HG02885 (cell line): Measurements from ENCODE around the gene TYMS.

ENCODE experiments used
- ATAC-seq: cut with Tn5 transposase; IDR thresholded peaks from one replicate; pipeline ENCODE4 v1.9.1; 2021; ENCODE audit warnings: mild to moderate bottlenecking; ENCODE audit not compliant: unreplicated experiment, poor library complexity

The TYMS gene

DNA sequence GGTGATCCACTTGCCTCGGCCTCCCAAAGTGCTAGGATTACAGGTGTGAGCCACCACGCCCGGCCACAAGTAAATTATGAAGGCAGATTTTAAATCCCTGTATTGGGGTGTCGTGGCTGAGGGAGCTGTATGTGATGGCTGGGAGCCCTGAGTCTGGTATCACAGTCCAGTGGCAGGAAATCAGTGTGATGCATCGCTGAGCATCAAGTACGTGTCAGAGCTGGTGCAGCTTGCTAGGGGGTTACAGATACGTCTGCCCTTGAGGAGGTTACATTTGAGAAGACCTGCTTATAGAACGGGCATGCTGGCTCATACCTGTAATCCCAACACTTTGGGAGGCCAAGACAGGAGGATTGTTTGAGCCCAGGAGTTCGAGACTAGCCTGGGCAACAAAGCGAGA, 50.6 kb downstream of the TYMS start:
- ATAC-seq: no peak

- no peak for ATAC-seq
These were observed 52.3 kb downstream of the TYMS start for GRCh38 chr18:709771-710170.

DNA sequence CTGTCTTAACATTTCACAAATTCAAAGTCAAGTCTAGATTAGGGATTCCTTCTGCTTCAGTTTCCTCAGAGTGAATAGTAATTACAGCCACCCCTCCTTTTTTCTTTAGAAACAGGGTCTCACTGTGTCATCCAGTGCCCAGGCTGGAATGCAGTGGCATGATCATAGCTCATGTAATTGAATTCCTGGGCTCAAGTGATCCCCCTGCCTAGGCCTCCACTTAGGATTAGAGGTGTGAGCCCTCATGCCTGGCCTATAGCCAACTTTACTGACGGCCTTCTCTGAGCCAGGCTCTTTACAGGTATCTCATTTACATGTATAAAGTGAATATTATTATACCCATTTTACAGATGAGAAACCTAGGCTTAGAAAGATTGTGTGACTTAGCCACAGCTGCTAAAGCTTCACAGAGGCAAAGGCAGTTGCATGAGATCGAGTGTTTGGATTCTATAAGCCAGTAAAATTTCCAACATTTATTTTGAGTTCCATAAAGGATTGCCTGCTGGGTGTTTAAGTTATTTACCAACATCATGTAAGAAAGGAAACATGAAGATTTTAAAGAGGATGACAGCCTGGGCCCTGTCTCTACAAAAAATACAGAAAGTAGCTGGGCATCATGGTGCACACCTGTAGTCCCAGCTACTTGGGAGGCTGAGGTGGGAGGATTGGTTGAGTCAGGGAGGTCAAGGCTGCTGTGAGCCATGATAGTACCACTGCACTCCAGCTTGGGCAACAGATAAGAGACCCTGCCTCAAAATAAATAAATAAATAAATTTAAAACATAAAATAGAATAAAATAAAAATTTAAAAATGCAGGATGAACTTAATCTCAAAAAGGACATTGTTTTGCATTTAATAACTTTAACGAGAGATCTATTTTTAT, 53.2 kb downstream of the TYMS start:
- no peak for ATAC-seq

GRCh38 chr18:711310-711656, 53.8 kb downstream of the TYMS start:
- ATAC-seq: peak; percentile 18

GRCh38 chr18:711657-712400, 54.4 kb downstream of the TYMS start:
- peak; percentile 74 for ATAC-seq

- peak; percentile 86 for ATAC-seq
These were observed 55.1 kb downstream of the TYMS start, which contains the start of gene ENOSF1 for GRCh38 chr18:712401-713134. Gene ENOSF1 (minus strand): TSS chr18:712630. CDS start chr18:712587, 43 bp downstream.

DNA sequence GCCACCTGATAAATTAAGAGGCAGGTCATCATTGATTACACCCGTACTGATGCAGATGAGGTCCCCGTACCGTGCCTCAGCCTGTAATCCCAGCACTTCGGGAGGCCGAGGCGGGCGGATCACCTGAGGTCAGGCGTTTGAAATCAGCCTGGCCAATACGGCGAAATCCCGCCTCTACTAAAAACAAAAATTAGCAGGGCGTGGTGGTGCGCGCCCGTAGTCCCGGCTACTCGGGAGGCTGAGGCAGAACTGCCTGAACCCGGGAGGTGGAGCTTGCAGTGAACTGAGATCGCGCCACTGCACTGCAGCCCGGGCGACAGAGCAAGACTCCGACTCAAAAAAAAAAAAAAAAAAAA, 55.7 kb downstream of the TYMS start:
- ATAC-seq: no peak

DNA sequence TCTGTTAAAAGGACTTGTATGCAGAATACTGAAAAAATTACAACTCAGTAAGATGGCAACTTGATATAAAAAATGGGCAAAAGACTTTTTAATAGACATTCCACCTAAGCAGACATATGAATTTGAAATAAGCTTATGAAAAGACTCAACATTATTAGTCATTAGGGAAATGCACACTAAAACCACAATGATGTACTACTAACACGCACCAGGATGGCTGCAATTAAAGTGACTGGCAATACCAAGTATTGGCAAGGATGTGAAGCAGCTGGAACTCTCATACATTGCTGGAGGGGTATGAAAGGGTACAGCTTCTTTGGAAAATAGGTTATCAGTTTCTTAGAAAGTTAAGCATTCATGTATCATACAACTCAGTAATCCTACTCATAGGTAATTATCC, 58.2 kb downstream of the TYMS start:
- ATAC-seq: no peak

DNA sequence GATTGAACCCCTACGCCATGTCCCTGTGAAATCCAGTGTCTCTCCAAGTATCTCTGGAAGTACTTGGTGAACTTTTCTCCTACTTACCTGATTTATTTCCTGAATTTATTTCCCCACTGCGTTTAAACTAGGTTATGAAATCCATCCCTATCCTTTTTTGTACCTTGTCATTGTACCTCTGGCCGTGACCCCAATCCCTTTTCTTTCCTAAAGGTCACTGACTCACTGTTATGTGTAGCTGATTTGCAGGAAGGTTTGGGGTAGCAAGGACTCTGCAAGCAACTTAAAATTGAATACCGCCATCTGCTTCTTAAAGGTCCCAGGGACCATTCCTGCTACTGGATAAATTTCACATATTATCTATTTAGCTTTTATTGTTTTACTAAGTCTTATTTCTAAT, 59.5 kb downstream of the TYMS start:
- no peak for ATAC-seq
